CMK (cell line): ENCODE measurements around the gene ETNPPL.
"Not testable (repeated sequence)": the region's sequence is repeated elsewhere in the genome, so short reads cannot be mapped to it uniquely, and the experiment has no call there.

Source experiments
- DNase-seq: peaks from one replicate; pipeline ENCODE4 v3.0.0-alpha.2; 2010; ENCODE audit warnings: low read depth

The ETNPPL gene

DNA sequence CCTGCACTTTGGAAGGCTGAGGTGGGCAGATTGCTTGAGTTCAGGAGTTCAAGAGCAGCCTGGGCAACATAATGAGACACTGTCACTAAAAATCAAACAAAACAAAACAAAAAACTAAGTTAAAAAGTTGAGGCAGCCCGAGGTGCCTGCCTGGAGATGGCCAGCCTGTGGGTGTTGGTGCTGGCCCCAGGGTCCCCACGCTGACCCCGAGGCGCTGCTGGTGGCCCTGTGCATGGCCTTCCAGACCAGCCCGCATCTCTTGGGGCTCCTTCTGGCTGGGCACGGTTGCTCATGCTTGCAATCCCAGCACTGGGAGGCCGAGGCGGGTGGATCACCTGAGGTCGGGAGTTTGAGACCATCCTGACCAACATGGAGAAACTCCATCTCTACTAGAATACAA is 4.4 kb downstream of the ETNPPL start:
- no peak for DNase-seq

DNA sequence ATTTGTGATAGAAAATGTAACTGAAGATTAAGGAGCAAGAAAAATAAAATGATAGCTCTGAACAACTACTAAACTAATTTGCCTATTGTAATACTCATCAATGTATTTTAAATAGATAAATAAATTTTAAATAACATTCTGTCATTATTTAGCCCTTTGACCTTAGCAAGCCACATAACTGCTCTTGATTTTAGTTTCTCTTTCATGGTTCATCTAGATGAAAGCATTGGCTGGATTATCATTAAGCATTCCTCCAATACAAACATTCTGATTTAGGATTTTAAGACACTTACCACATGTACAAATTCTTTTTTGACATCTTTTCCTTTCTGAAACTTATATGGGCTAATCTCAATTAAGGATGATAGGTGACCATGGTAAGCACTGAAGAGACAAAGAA is 8.5 kb downstream of the ETNPPL start:
- no peak for DNase-seq

DNA sequence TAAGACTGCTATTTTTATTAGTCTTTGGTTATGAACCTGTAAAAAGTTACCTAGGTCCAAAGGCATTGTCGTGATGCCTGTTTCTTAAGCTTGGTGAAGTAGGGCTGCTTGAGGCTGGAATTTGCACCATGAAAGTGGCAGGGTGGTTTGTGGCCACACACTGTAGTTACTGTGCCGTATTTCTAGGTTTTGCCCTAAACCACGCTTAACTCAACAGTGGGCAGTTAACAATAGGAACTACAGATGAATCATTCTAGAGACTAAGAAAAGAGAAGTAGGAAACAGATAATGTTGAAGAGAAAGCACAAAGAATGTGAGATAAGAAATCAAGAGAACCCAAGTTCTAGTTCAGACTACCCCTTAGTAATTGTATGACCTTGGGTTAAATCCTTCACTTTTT is 11.5 kb downstream of the ETNPPL start:
- no peak for DNase-seq

DNA sequence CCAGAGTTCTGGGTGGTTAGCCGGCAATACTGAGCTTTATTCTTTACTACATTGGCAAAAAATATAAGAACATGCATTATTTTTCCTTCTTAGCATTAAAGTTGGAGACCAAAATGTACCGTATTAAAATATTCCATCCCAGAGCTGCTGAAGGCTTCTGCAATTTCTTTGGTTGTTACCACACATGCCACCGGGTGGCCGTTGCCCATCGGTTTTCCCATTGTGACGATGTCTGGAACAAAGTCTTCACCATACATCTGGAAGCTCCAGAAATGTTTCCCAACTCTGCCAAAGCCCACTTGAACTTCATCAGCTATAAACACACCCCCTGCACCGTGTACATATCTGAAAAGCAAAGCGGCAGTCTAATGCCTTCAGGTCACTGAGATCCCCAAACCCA is 13.7 kb downstream of the ETNPPL start:
- no peak for DNase-seq

- no peak for DNase-seq
Observed at GRCh38 chr4:108746511-108746910, 16.3 kb downstream of the ETNPPL start.

- DNase-seq: no peak
Observed at GRCh38 chr4:108744307-108744706, 18.5 kb downstream of the ETNPPL start.

- no peak for DNase-seq
Observed at GRCh38 chr4:108742451-108743420, 20.1 kb downstream of the ETNPPL start.

- no peak for DNase-seq
Observed at GRCh38 chr4:108738003-108738706, 24.7 kb downstream of the ETNPPL start.

- no peak for DNase-seq
Observed at GRCh38 chr4:108731006-108731405, 31.8 kb downstream of the ETNPPL start.

GRCh38 chr4:108730579-108730978 is 32.3 kb downstream of the ETNPPL start:
- DNase-seq: no peak

DNA sequence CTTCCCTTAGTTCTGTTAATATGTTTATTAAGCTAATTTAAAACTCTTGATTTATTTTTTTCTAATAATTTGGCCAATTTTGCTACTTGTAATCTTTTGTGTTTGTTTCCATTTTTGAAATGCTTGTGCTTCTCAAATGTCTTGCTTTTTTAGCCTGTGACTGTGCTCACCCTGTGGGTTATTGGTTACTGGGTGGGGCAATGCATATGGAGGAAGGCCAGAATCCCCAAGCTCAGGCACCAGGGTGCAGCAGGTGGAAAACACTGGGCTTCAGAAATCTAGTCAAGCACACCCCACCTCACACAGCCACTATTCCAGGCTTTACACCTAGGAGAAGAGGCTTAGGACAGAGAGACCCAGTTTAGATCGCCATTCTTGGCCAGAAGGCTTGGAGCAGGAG is 33.1 kb downstream of the ETNPPL start:
- DNase-seq: no peak

- DNase-seq: no peak
Observed at GRCh38 chr4:108725457-108725856, 37.4 kb downstream of the ETNPPL start.

DNA sequence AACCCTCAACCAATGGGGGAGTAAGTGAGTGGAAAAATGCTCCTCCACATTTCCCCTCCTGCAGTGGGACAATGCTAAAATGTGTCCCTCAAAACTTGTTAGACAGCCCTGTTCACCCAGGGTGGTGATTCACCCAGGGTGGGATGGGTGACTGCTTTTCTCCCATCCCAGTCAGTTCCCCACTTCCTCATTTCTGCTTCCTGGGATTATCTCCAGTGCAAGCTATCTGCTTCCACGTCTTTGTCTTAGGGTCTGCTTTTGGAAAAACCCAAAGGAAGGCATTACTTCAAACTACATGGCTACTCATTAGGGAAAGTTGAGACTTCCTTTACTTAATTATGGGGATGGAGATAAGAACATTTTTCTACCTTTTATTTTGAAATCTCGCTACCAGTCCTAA is 45.5 kb downstream of the ETNPPL start:
- no peak for DNase-seq

DNA sequence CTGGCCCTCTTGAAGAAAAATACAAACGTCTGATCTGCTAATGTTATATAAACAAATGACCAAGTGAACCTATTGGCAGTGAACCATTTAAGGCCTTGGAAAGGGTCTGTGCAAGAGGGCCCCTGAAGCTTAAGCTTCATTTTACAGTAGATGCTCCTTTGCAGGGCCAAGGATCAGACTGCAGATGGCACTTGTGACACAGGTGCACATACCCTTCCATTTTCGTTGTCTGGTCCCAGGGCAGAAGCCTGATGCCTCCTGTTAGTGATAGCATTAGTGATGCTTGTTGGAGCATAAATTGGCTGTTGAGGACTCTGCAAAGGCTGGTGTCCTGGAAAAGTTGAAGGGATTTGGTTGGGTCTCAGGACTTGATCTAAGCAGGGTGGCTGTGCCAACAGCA is 46.5 kb downstream of the ETNPPL start:
- no peak for DNase-seq

- DNase-seq: no peak
Observed at GRCh38 chr4:108714880-108715279, 48.0 kb downstream of the ETNPPL start.

DNA sequence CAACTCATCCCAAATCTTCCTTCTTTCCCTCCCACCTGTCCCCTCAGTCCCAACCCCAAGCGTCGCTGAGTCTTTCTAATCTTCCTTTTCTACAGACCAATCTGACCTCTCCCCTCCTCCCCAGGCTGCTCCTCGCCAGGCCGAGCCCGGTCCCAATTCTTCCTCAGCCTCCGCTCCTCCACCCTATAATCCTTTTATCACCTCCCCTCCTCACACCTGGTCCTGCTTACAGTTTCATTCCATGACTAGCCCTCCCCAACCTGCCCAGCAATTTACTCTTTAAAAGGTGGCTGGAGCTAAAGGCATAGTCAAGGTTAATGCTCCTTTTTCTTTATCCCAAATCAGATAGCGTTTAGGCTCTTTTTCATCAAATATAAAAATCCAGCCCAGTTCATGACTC is 52.3 kb downstream of the ETNPPL start:
- not testable (repeated sequence) for DNase-seq

GRCh38 chr4:108709722-108710121 is 53.1 kb downstream of the ETNPPL start:
- DNase-seq: no peak

- no peak for DNase-seq
Observed at GRCh38 chr4:108709234-108709633, 53.6 kb downstream of the ETNPPL start.

DNA sequence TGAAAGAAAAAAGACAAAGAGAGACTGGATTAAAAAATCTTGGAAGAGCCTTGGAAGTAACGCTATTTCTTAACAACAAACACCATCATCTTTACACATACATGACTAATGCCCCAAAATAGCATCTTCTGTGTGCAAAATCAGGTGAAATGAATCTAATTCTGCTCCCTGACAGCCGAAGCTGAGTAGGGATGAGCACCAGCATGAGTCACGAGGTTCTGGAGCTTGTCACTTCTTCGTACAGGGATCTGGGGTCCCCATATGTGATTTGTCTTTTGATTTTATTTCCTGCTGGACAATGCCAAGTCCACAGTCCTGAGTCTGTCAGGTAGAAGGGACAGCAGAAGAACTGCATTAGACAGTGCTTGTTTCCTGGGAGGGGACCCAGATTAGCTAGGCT is 56.6 kb downstream of the ETNPPL start:
- DNase-seq: no peak

GRCh38 chr4:108703966-108704365 is 58.9 kb downstream of the ETNPPL start:
- DNase-seq: no peak

DNA sequence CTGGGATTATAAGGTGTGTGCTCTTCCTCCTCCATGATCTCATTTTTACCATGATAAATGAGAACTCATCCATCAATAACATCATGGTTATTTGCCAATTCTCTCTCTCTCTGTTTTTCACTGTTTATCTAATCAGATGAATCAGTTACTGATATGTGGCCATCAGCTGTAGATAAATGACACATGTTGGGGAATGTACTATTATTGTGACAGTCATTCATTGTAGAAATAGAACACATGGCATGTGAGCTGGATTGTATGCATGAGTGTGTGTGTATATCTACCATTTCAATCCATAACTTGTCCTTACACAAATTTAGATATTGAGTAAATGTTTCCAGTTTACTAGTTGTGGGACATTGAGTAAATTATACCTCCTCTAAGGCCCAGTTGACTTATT is 59.5 kb downstream of the ETNPPL start:
- DNase-seq: no peak

- no peak for DNase-seq
Observed at GRCh38 chr4:108702960-108703359, 59.9 kb downstream of the ETNPPL start.

- DNase-seq: no peak
Observed at GRCh38 chr4:108700081-108700757, 62.6 kb downstream of the ETNPPL start.
